OCI-LY1 (cell line): ENCODE measurements around the gene TMEM229B.

Source experiments
- H2AFZ ChIP-seq: fragments of 200-600 bp; sonication (generic), shearing (Covaris generic); 2 replicates; pipeline ENCODE4 v1.6.0; 2014; ENCODE audit warnings: antibody characterized with exemption, mild to moderate bottlenecking, low read length
- H3F3A ChIP-seq: fragments of 200-600 bp; sonication (generic), shearing (Covaris generic); 2 replicates; pipeline ENCODE4 v1.6.0; 2014; ENCODE audit warnings: mild to moderate bottlenecking, antibody characterized with exemption, low read length, moderate library complexity; ENCODE audit not compliant: insufficient read depth
- H3K27ac ChIP-seq: fragments of 200-600 bp; sonication (generic); 2 replicates; pipeline ENCODE4 v1.5.1; 2014; ENCODE audit warnings: low read length, mixed run types, mild to moderate bottlenecking, low read depth; ENCODE audit not compliant: poor library complexity, severe bottlenecking
- H3K27me3 ChIP-seq: fragments of 200-600 bp; sonication (generic); 2 replicates; pipeline ENCODE4 v1.6.0; 2014; ENCODE audit warnings: antibody characterized with exemption, mild to moderate bottlenecking, low read length, moderate library complexity; ENCODE audit not compliant: insufficient read depth
- H3K36me3 ChIP-seq: fragments of 200-600 bp; sonication (generic); 2 replicates; pipeline ENCODE4 v1.6.1; 2014; ENCODE audit warnings: mild to moderate bottlenecking, antibody characterized with exemption, low read length, moderate library complexity, mixed read lengths; ENCODE audit not compliant: insufficient read depth
- H3K4me1 ChIP-seq: fragments of 200-600 bp; sonication (generic); 2 replicates; pipeline ENCODE4 v1.5.1; 2014; ENCODE audit warnings: mild to moderate bottlenecking, low read length, moderate library complexity; ENCODE audit not compliant: insufficient read depth, severe bottlenecking
- H3K4me2 ChIP-seq: fragments of 200-600 bp; sonication (generic), shearing (Covaris generic); 2 replicates; pipeline ENCODE4 v1.6.1; 2014; ENCODE audit warnings: low read length
- H3K4me3 ChIP-seq: fragments of 200-600 bp; sonication (generic); 2 replicates; pipeline ENCODE4 v1.5.1; 2014; ENCODE audit warnings: low read length, low read depth, mild to moderate bottlenecking, mixed read lengths; ENCODE audit not compliant: poor library complexity, severe bottlenecking
- H3K79me2 ChIP-seq: fragments of 200-600 bp; shearing (Covaris generic); 2 replicates; pipeline ENCODE4 v1.6.1; 2016; ENCODE audit warnings: mixed run types, low read length, mixed read lengths; ENCODE audit not compliant: insufficient read depth
- H3K9ac ChIP-seq: fragments of 200-600 bp; sonication (generic), shearing (Covaris generic); 2 replicates; pipeline ENCODE4 v1.6.1; 2014; ENCODE audit warnings: mild to moderate bottlenecking, low read length, mixed read lengths
- H3K9me2 ChIP-seq: fragments of 200-600 bp; sonication (generic), shearing (Covaris generic); 2 replicates; pipeline ENCODE4 v1.6.1; 2014; ENCODE audit warnings: low read depth, mild to moderate bottlenecking, low read length, mixed read lengths
- H3K9me3 ChIP-seq: fragments of 200-600 bp; shearing (Covaris generic); 2 replicates; pipeline ENCODE4 v1.6.1; 2014; ENCODE audit warnings: low read length, mixed read lengths
- H4K20me1 ChIP-seq: fragments of 200-600 bp; sonication (generic), shearing (Covaris generic); 2 replicates; pipeline ENCODE4 v1.6.0; 2016; ENCODE audit warnings: mild to moderate bottlenecking, low read length; ENCODE audit not compliant: insufficient read depth
- CTCF ChIP-seq: fragments of 200-600 bp; sonication (generic), shearing (Covaris generic); IDR thresholded peaks from 2 replicates; pipeline ENCODE4 v1.5.1; 2017; ENCODE audit warnings: mild to moderate bottlenecking, antibody characterized with exemption, low read length, moderate library complexity, mixed read lengths
- EZH2 ChIP-seq: fragments of 200-600 bp; sonication (generic), shearing (Covaris generic); IDR thresholded peaks from 2 replicates; pipeline ENCODE4 v1.8.0; 2017; ENCODE audit warnings: borderline replicate concordance, mixed run types, mild to moderate bottlenecking, antibody characterized with exemption, low read length, moderate library complexity, mixed read lengths

TMEM229B gene

GRCh38 chr14:67505254-67505653 lies 16.7 kb upstream of the TMEM229B start:
- H3K27me3 ChIP-seq = 0 out of 2 replicates have a peak, but pooled peaks cover 5% of the 10 kb centered on the region
- no peak for TF ChIP-seq EZH2
- TF ChIP-seq CTCF = no peak

GRCh38 chr14:67503331-67503730 lies 14.8 kb upstream of the TMEM229B start:
- Histone ChIP-seq H3K79me2 (no peaks in the 10 kb centered on the region), H3F3A (no peaks in the 10 kb centered on the region), H3K4me1 (no peaks in the 10 kb centered on the region), H3K9ac (no peak overlapping the region), H3K27me3 (0 out of 2 replicates have a peak, but pooled peaks cover 5% of the 10 kb centered on the region), H3K9me2 (no peaks in the 10 kb centered on the region), H3K27ac (no peak overlapping the region), H2AFZ (no peak overlapping the region), H4K20me1 (no peaks in the 10 kb centered on the region), H3K4me3 (no peak overlapping the region), H3K4me2 (no peak overlapping the region), H3K9me3 (no peaks in the 10 kb centered on the region), H3K36me3 (no peaks in the 10 kb centered on the region)
- TF ChIP-seq EZH2 (no peak), CTCF (no peak)

More at GRCh38 chr14:67505254-67505653, 16.7 kb upstream of the TMEM229B start:
- H3K27ac ChIP-seq = no peak overlapping the region
- no peaks in the 10 kb centered on the region for H4K20me1 ChIP-seq
- no peak overlapping the region for H3K4me2 ChIP-seq
- no peaks in the 10 kb centered on the region for H3K9me2 ChIP-seq
- no peak overlapping the region for H3K9ac ChIP-seq
- no peaks in the 10 kb centered on the region for H3K36me3 ChIP-seq
- no peaks in the 10 kb centered on the region for H3F3A ChIP-seq
- H3K4me1 ChIP-seq = no peaks in the 10 kb centered on the region
- H3K4me3 ChIP-seq = no peak overlapping the region
- H2AFZ ChIP-seq = no peak overlapping the region
- no peaks in the 10 kb centered on the region for H3K79me2 ChIP-seq
- H3K9me3 ChIP-seq = no peaks in the 10 kb centered on the region

GRCh38 chr14:67502867-67503266 lies 14.3 kb upstream of the TMEM229B start:
- Histone ChIP-seq H3F3A (no peaks in the 10 kb centered on the region), H3K36me3 (no peaks in the 10 kb centered on the region), H3K4me1 (no peaks in the 10 kb centered on the region), H3K9me3 (no peaks in the 10 kb centered on the region), H3K27me3 (0 out of 2 replicates have a peak, but pooled peaks cover 5% of the 10 kb centered on the region), H4K20me1 (no peaks in the 10 kb centered on the region), H3K4me2 (no peak overlapping the region), H2AFZ (no peak overlapping the region), H3K79me2 (no peaks in the 10 kb centered on the region), H3K4me3 (no peak overlapping the region), H3K9me2 (no peaks in the 10 kb centered on the region), H3K27ac (no peak overlapping the region), H3K9ac (no peak overlapping the region)
- no peak for TF ChIP-seq EZH2
- TF ChIP-seq CTCF = no peak
